GM18867 (cell line): ENCODE measurements around the gene SMPD1.

Experiments used
- ATAC-seq: cut with Tn5 transposase; IDR thresholded peaks from one replicate; pipeline ENCODE4 v1.9.1; 2021; ENCODE audit warnings: mild to moderate bottlenecking, moderate library complexity; ENCODE audit not compliant: unreplicated experiment

The SMPD1 gene

GRCh38 chr11:6389905-6390717 lies at the start of gene SMPD1:
SMPD1 (plus strand) TSS chr11:6390474; CDS start chr11:6390599, 125 bp downstream.
- ATAC-seq: peak; percentile 96

GRCh38 chr11:6345366-6345765 lies 44.9 kb upstream of the SMPD1 start:
- no peak for ATAC-seq

- ATAC-seq: no peak
Observed at GRCh38 chr11:6350043-6350442, 40.2 kb upstream of the SMPD1 start.

GRCh38 chr11:6350486-6350885 lies 39.8 kb upstream of the SMPD1 start:
- ATAC-seq: no peak

GRCh38 chr11:6351782-6352382 lies 38.4 kb upstream of the SMPD1 start:
- ATAC-seq: no peak

GRCh38 chr11:6353367-6353987 lies 36.8 kb upstream of the SMPD1 start:
- ATAC-seq: peak; percentile 78

GRCh38 chr11:6354651-6355485 lies 35.4 kb upstream of the SMPD1 start:
- no peak for ATAC-seq

GRCh38 chr11:6356503-6357055 lies 33.7 kb upstream of the SMPD1 start:
- no peak for ATAC-seq

- ATAC-seq: no peak
Observed at GRCh38 chr11:6357222-6357621, 33.1 kb upstream of the SMPD1 start.

- no peak for ATAC-seq
Observed at GRCh38 chr11:6360183-6360582, 30.1 kb upstream of the SMPD1 start.

- no peak for ATAC-seq
Observed at GRCh38 chr11:6362185-6362872, 27.9 kb upstream of the SMPD1 start.

GRCh38 chr11:6362873-6363678 lies 27.2 kb upstream of the SMPD1 start:
- peak; percentile 98 for ATAC-seq

GRCh38 chr11:6365659-6366058 lies 24.6 kb upstream of the SMPD1 start:
- no peak for ATAC-seq

- ATAC-seq: no peak
Observed at GRCh38 chr11:6371825-6372224, 18.4 kb upstream of the SMPD1 start.

- ATAC-seq: no peak
Observed at GRCh38 chr11:6377902-6378639, 12.2 kb upstream of the SMPD1 start.

- no peak for ATAC-seq
Observed at GRCh38 chr11:6378640-6378989, 11.7 kb upstream of the SMPD1 start.

- ATAC-seq: no peak
Observed at GRCh38 chr11:6385046-6385777, 5.1 kb upstream of the SMPD1 start.
